Measurements from ENCODE around the gene ZNF112.

DNA sequence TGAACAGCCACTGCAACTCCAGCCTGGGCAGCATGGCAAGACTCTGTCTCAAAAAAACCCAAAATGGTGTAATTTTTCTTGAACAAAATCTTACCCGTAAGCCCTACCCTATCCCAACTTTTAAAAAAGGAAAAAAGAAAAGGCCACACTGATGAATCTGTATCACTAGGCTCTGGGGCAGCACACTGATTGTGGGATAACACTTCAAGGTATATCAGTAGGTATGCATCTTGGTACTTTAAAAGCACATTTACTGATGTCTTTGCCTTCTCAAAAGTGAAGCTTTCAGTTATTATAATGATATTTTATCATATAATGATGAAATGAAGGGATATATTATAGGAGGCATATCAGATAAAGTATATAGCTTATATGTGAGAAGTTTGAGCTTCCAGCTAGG lies 24.3 kb downstream of the ZNF112 start:
- TF ChIP-seq, protein P1, sequence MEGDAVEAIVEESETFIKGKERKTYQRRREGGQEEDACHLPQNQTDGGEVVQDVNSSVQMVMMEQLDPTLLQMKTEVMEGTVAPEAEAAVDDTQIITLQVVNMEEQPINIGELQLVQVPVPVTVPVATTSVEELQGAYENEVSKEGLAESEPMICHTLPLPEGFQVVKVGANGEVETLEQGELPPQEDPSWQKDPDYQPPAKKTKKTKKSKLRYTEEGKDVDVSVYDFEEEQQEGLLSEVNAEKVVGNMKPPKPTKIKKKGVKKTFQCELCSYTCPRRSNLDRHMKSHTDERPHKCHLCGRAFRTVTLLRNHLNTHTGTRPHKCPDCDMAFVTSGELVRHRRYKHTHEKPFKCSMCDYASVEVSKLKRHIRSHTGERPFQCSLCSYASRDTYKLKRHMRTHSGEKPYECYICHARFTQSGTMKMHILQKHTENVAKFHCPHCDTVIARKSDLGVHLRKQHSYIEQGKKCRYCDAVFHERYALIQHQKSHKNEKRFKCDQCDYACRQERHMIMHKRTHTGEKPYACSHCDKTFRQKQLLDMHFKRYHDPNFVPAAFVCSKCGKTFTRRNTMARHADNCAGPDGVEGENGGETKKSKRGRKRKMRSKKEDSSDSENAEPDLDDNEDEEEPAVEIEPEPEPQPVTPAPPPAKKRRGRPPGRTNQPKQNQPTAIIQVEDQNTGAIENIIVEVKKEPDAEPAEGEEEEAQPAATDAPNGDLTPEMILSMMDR (IDR thresholded peaks at IDR 0.05) = no peak
- TF ChIP-seq, protein P2, sequence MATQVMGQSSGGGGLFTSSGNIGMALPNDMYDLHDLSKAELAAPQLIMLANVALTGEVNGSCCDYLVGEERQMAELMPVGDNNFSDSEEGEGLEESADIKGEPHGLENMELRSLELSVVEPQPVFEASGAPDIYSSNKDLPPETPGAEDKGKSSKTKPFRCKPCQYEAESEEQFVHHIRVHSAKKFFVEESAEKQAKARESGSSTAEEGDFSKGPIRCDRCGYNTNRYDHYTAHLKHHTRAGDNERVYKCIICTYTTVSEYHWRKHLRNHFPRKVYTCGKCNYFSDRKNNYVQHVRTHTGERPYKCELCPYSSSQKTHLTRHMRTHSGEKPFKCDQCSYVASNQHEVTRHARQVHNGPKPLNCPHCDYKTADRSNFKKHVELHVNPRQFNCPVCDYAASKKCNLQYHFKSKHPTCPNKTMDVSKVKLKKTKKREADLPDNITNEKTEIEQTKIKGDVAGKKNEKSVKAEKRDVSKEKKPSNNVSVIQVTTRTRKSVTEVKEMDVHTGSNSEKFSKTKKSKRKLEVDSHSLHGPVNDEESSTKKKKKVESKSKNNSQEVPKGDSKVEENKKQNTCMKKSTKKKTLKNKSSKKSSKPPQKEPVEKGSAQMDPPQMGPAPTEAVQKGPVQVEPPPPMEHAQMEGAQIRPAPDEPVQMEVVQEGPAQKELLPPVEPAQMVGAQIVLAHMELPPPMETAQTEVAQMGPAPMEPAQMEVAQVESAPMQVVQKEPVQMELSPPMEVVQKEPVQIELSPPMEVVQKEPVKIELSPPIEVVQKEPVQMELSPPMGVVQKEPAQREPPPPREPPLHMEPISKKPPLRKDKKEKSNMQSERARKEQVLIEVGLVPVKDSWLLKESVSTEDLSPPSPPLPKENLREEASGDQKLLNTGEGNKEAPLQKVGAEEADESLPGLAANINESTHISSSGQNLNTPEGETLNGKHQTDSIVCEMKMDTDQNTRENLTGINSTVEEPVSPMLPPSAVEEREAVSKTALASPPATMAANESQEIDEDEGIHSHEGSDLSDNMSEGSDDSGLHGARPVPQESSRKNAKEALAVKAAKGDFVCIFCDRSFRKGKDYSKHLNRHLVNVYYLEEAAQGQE (IDR thresholded peaks at IDR 0.05; ENCODE audit: low read depth, low read length) = no peak

Data from SK-N-SH (cell line).